DOHH2 (cell line): ENCODE results near the gene TJP1.
"Not testable (repeated sequence)": the region's sequence is repeated elsewhere in the genome, so short reads cannot be mapped to it uniquely, and the experiment has no call there.

Experiments
- H3F3A ChIP-seq: fragments of 200-600 bp; sonication (generic), shearing (Covaris generic); 2 replicates; pipeline ENCODE4 v1.6.0; 2016; ENCODE audit warnings: antibody characterized with exemption, mild to moderate bottlenecking; ENCODE audit not compliant: control insufficient read depth, insufficient read depth
- H3K27ac ChIP-seq: fragments of 200-600 bp; sonication (generic); 2 replicates; pipeline ENCODE4 v1.5.1; 2014; ENCODE audit warnings: low read depth, mild to moderate bottlenecking, low read length, moderate library complexity
- H3K27me3 ChIP-seq: fragments of 200-600 bp; sonication (generic); 2 replicates; pipeline ENCODE4 v1.6.1; 2014; ENCODE audit warnings: mild to moderate bottlenecking, low read length, mixed read lengths; ENCODE audit not compliant: control insufficient read depth
- H3K36me3 ChIP-seq: fragments of 200-600 bp; sonication (generic); 2 replicates; pipeline ENCODE4 v1.6.1; 2014; ENCODE audit warnings: mild to moderate bottlenecking, low read length, moderate library complexity, mixed read lengths; ENCODE audit not compliant: control insufficient read depth
- H3K4me1 ChIP-seq: fragments of 200-600 bp; sonication (generic); 2 replicates; pipeline ENCODE4 v1.6.1; 2014; ENCODE audit warnings: mild to moderate bottlenecking, low read length, mixed read lengths; ENCODE audit not compliant: control insufficient read depth
- H3K4me2 ChIP-seq: fragments of 200-600 bp; sonication (generic); 2 replicates; pipeline ENCODE4 v1.6.0; 2014; ENCODE audit warnings: mild to moderate bottlenecking, low read length, moderate library complexity
- H3K4me3 ChIP-seq: fragments of 200-600 bp; sonication (generic); 2 replicates; pipeline ENCODE4 v1.5.1; 2014; ENCODE audit warnings: mild to moderate bottlenecking, low read length, mixed read lengths
- H3K79me2 ChIP-seq: fragments of 200-600 bp; sonication (generic); 2 replicates; pipeline ENCODE4 v1.6.1; 2014; ENCODE audit warnings: mild to moderate bottlenecking, low read length, mixed read lengths; ENCODE audit not compliant: control insufficient read depth
- H3K9me2 ChIP-seq: fragments of 200-600 bp; sonication (generic); replicated peaks from 2 replicates; pipeline ENCODE4 v1.6.1; 2014; ENCODE audit warnings: mild to moderate bottlenecking, low read length, mixed read lengths; ENCODE audit not compliant: control insufficient read depth
- H3K9me3 ChIP-seq: fragments of 200-600 bp; sonication (generic); 2 replicates; pipeline ENCODE4 v1.6.1; 2014; ENCODE audit warnings: antibody characterized with exemption, low read length, mixed read lengths; ENCODE audit not compliant: control insufficient read depth, insufficient read depth
- H4K20me1 ChIP-seq: fragments of 200-600 bp; sonication (generic); 2 replicates; pipeline ENCODE4 v1.6.0; 2014; ENCODE audit warnings: low read depth, mild to moderate bottlenecking, antibody characterized with exemption, low read length, moderate library complexity; ENCODE audit not compliant: control insufficient read depth, insufficient read depth
- CTCF ChIP-seq: fragments of 200-600 bp; sonication (generic); IDR thresholded peaks from one replicate; pipeline ENCODE4 v1.5.1; 2014; ENCODE audit warnings: antibody characterized with exemption, mild to moderate bottlenecking, low read depth, low read length; ENCODE audit not compliant: poor library complexity, severe bottlenecking
- EZH2phosphoT487 ChIP-seq: fragments of 200-600 bp; sonication (generic); IDR thresholded peaks from 2 replicates; pipeline ENCODE4 v1.6.1; 2017; ENCODE audit warnings: borderline replicate concordance, mild to moderate bottlenecking, antibody characterized with exemption, low read length, moderate library complexity, mixed read lengths

Gene TJP1

DNA sequence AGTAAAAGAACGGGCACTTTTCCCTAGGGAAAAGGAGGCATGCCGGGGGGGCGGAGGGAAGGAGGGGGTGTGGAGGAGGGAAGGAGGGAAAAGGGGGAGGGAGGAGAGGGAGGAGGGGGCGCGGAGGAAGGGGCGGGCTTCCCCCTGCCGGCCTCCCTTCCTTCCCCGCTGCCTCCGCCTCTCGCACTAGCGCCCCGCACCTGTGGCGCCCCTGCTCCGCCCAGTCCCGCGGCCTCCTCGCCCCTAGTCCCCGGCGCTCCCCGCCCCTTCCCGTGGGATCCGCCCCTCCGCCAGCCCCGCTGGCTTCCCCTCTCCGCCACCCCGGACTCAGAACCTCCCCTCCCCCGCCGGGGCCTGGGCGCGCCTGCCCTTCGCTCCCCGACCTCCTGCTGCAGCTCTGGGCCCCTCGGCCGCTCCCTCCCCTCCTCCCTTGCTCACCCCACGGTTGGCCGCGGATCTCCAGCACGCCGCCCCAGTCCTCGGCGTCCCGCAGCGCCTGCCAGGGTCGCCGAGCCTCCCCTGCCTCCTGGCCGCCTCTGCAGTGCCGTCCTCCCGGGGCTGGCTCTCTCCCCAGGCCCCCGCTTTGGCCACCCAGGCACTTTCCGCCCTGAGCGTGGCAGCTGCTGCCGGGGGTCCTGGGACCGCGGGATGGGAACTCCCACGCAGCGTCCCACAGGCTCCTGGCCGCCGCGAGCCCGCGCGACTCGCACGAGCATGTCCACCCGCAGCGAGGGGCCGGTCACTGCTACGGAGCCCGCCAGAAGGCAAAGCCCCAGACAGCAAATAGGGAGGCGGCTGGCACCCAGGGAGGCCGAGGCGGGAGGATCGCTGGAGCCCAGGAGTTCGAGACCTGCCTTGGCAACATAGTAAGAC is 147.4 kb downstream of the TJP1 start:
- Histone ChIP-seq H4K20me1 (no peaks in the 10 kb centered on the region), H3K79me2 (no peaks in the 10 kb centered on the region), H3K4me3 (no peak overlapping the region), H3K27me3 (peaks cover 9% of the 10 kb centered on the region), H3K36me3 (no peaks in the 10 kb centered on the region), H3F3A (no peaks in the 10 kb centered on the region), H3K4me1 (no peaks in the 10 kb centered on the region), H3K27ac (no peak overlapping the region), H3K9me3 (no peaks in the 10 kb centered on the region), H3K9me2 (no peaks in the 10 kb centered on the region), H3K4me2 (no peak overlapping the region)
- TF ChIP-seq CTCF (no peak), EZH2phosphoT487 (no peak)

- Histone ChIP-seq H3K4me1 (no peaks in the 10 kb centered on the region), H3K4me3 (no peak overlapping the region), H3K27ac (no peak overlapping the region), H4K20me1 (no peaks in the 10 kb centered on the region), H3K4me2 (no peak overlapping the region), H3K9me3 (no peaks in the 10 kb centered on the region), H3K36me3 (no peaks in the 10 kb centered on the region), H3K9me2 (no peaks in the 10 kb centered on the region), H3K27me3 (peaks cover 9% of the 10 kb centered on the region), H3F3A (no peaks in the 10 kb centered on the region), H3K79me2 (no peaks in the 10 kb centered on the region)
- no peak for TF ChIP-seq EZH2phosphoT487
- no peak for TF ChIP-seq CTCF
Measured at GRCh38 chr15:29672923-29673809, 149.1 kb downstream of the TJP1 start.

GRCh38 chr15:29672446-29672845 is 149.8 kb downstream of the TJP1 start:
- no peak overlapping the region for H3K4me3 ChIP-seq
- no peak overlapping the region for H3K4me2 ChIP-seq
- no peaks in the 10 kb centered on the region for H3K4me1 ChIP-seq
- H3K36me3 ChIP-seq: no peaks in the 10 kb centered on the region
- H3F3A ChIP-seq: no peaks in the 10 kb centered on the region
- no peaks in the 10 kb centered on the region for H3K79me2 ChIP-seq
- TF ChIP-seq CTCF: no peak
- TF ChIP-seq EZH2phosphoT487: no peak
- no peaks in the 10 kb centered on the region for H3K9me3 ChIP-seq
- no peaks in the 10 kb centered on the region for H4K20me1 ChIP-seq
- H3K27me3 ChIP-seq: peaks cover 9% of the 10 kb centered on the region
- H3K27ac ChIP-seq: no peak overlapping the region
- H3K9me2 ChIP-seq: no peaks in the 10 kb centered on the region

- not testable (repeated sequence) for H3K27ac ChIP-seq, H3K9me3 ChIP-seq
Measured at GRCh38 chr15:29672046-29672445, 150.2 kb downstream of the TJP1 start.

More at GRCh38 chr15:29672046-29672445, 150.2 kb downstream of the TJP1 start:
- not testable (repeated sequence) for H3K36me3 ChIP-seq, H3K27me3 ChIP-seq, H3K79me2 ChIP-seq, H3K4me1 ChIP-seq, H3K4me2 ChIP-seq, H3K9me2 ChIP-seq, H4K20me1 ChIP-seq, H3K4me3 ChIP-seq, H3F3A ChIP-seq
